Activated CD8-positive, alpha-beta T cell treated with anti-CD3 and anti-CD28 coated beads, Interleukin-2, amount 10 ng/mL, durations not matched to agents 7 days and 5 days (primary cell): Measurements from ENCODE around the gene SESTD1. TPM values are rescaled to one million over a fixed set of nuclear protein-coding genes. Genes with fewer than 3 reads are reported as not detected.
"Not testable (repeated sequence)": the region's sequence is repeated elsewhere in the genome, so short reads cannot be mapped to it uniquely, and the experiment has no call there.

Experiments
- ATAC-seq: fragments of 150-1000 bp; cut with Tn5 transposase; one replicate; pipeline ENCODE4 v1.10.0; 2021; ENCODE audit warnings: moderate library complexity
- CTCF ChIA-PET: fragments of 350-600 bp; sonication (Branson Sonifier 250); formaldehyde crosslinking; loops from one replicate; lab custom pipeline; 2021; ENCODE audit warnings: antibody characterized with exemption; lab: Charles Lee
- POLR2A ChIA-PET: fragments of 350-600 bp; sonication (Branson Sonifier 250); formaldehyde crosslinking; loops from one replicate; lab custom pipeline; 2021; ENCODE audit warnings: antibody characterized with exemption; lab: Charles Lee
- DNase-seq: peaks from one replicate; pipeline ENCODE4 v3.0.0-alpha.2; 2020
- H3K27ac Mint-ChIP-seq: one replicate; pipeline ENCODE4 v1.8.0; 2021; ENCODE audit warnings: mild to moderate bottlenecking, mixed read lengths
- H3K27me3 Mint-ChIP-seq: one replicate; pipeline ENCODE4 v1.8.0; 2021; ENCODE audit warnings: low read depth, mixed read lengths
- H3K36me3 Mint-ChIP-seq: one replicate; pipeline ENCODE4 v1.8.0; 2021; ENCODE audit warnings: low read depth, mixed read lengths
- H3K4me1 Mint-ChIP-seq: one replicate; pipeline ENCODE4 v1.8.0; 2021; ENCODE audit warnings: low read depth, mixed read lengths
- H3K4me3 Mint-ChIP-seq: one replicate; pipeline ENCODE4 v1.8.0; 2021; ENCODE audit warnings: mild to moderate bottlenecking, mixed read lengths
- H3K9me3 Mint-ChIP-seq: one replicate; pipeline ENCODE4 v1.8.0; 2022; ENCODE audit warnings: mixed read lengths; ENCODE audit not compliant: insufficient read depth
- total RNA-seq, 2 experiments: library from RNA; stranded (reverse); gene quantifications; one replicate each; pipeline ENCODE4 v1.2.3, GENCODE V29; 2021

Gene SESTD1
- total RNA-seq, 2 experiments from 2014 or later, result 15.4 to 15.7 TPM

DNA sequence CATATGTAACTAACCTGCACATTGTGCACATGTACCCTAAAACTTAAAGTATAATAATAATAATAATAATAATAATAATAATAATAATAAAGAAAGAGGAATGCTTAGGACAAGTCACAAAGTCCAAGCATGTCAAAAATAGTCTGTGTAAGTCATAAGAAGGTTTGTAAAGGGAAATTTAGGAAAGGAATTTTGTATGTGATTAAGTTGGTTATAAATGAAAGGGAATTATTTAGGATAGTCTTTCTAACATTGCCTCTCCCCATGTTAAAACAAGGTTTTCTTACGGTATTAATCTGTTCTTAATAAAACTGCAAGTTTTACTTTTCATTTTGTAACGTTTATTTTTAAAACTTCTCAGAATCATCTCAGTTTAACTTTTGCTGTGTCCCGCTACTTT, 62.8 kb downstream of the SESTD1 start:
- Mint-ChIP-seq H3K4me1 (no peaks in the 10 kb centered on the region), H3K36me3 (peaks cover 7% of the 10 kb centered on the region), H3K9me3 (peaks cover 18% of the 10 kb centered on the region), H3K27me3 (no peaks in the 10 kb centered on the region), H3K27ac (no peak overlapping the region), H3K4me3 (no peak overlapping the region)
- DNase-seq (no peak), ATAC-seq (no peak)
- ChIA-PET POLR2A (no interaction called here), CTCF (no interaction called here)

DNA sequence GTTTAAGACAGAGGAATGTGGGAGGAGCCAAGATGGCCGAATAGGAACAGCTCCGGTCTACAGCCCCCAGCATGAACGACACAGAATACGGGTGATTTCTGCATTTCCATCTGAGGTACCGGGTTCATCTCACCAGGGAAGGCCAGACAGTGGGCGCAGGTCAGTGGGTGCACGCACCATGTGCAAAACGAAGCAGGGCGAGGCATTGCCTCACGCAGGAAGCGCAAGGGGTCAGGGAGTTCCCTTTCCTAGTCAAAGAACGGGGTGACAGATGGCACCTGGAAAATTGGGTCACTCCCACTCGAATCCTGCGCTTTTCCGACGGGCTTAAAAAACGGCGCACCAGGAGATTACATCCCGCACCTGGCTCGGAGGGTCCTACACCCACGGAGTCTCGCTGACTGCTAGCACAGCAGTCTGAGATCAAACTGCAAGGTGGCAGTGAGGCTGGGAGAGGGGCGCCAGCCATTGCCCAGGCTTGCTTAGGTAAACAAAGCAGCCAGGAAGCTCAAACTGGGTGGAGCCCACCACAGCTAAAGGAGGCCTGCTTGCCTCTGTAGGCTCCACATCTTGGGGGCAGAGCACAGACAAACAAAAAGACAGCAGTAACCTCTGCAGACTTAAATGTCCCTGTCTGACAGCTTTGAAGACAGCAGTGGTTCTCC, 68.6 kb downstream of the SESTD1 start:
- DNase-seq, H3K9me3 Mint-ChIP-seq, H3K4me3 Mint-ChIP-seq, CTCF ChIA-PET, H3K4me1 Mint-ChIP-seq, POLR2A ChIA-PET, ATAC-seq, H3K36me3 Mint-ChIP-seq, H3K27ac Mint-ChIP-seq, H3K27me3 Mint-ChIP-seq: not testable (repeated sequence)

DNA sequence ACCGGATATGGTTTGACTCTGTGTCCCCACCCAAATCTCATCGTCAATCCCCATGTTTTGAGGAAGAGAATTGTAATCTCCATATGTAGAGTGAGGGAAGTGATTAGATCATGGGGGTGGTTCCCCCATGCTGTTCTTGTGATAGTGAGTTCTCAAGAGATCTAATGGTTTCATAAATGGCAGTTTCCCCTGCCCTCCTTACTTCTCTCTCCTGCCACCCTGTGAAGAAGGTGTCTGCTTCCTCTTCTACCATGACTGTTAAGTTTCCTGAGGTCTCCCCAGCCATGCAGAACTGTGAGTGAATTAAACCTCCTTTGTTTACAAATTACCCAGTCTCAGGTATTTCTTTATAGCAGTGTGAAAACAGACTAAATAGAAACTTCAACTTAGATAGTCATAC, 69.5 kb downstream of the SESTD1 start:
- no peaks in the 10 kb centered on the region for H3K4me1 Mint-ChIP-seq
- no peak overlapping the region for H3K4me3 Mint-ChIP-seq
- DNase-seq (no peak), ATAC-seq (no peak)
- peaks cover 8% of the 10 kb centered on the region for H3K9me3 Mint-ChIP-seq
- no peak overlapping the region for H3K27ac Mint-ChIP-seq
- H3K27me3 Mint-ChIP-seq, result no peaks in the 10 kb centered on the region
- ChIA-PET CTCF (no interaction called here), POLR2A (no interaction called here)
- H3K36me3 Mint-ChIP-seq, result peaks cover 3% of the 10 kb centered on the region

DNA sequence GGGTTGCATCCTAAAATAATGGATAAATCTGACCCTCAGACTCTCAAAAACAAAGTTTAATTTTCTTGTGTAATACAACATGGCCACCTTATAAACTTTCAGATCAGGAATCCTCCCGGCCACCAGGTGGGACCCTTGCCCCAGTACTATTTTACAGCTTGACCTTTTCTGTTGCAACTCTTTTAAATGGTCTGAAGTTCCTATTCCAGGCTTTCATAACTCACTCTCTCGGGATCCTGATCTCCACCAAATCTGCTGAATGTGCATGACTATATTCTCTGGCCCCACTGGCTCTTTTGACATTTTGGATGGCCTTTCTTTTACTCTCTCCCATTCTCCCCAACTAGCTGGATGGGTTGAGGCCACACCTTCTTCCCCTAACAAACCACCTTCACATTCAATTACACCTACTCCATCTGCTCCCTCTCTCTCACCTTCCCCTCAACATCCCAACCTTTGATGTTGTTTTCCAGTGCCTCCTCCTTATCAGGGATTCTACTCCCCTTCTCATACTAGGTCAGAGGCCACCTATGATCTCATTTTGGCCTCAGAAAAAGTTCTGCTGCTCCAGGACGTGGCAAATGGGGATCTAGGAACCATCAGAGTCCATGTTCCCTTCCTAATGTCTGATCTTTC, 70.8 kb downstream of the SESTD1 start:
- no peaks in the 10 kb centered on the region for H3K4me1 Mint-ChIP-seq
- no peaks in the 10 kb centered on the region for H3K27me3 Mint-ChIP-seq
- peaks cover 4% of the 10 kb centered on the region for H3K36me3 Mint-ChIP-seq
- ATAC-seq, result no peak
- POLR2A ChIA-PET, result no interaction called here
- H3K27ac Mint-ChIP-seq, result no peak overlapping the region
- H3K4me3 Mint-ChIP-seq, result no peak overlapping the region
- no peak for DNase-seq
- H3K9me3 Mint-ChIP-seq, result peaks cover 8% of the 10 kb centered on the region
- CTCF ChIA-PET, result no interaction called here

DNA sequence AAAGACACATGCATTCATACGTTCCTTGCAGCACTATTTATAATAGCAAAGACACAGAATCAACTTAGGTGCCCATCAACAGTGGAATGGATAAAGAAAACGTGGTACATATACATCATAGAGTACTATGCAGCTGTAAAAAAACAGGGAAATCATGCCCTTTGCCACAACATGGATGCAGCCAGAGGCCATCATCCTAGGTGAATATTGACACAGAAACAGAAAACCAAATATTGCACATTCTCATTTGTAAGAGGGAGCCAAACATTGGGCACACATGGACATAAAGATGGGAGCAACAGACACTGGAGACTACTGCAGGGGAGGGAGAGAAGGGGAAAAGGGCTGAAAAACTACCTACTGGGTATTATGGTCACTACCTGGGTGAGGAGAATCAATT, 73.5 kb downstream of the SESTD1 start:
- H3K9me3 Mint-ChIP-seq, result peaks cover 8% of the 10 kb centered on the region
- H3K36me3 Mint-ChIP-seq, result peaks cover 10% of the 10 kb centered on the region
- no peak overlapping the region for H3K4me3 Mint-ChIP-seq
- no peaks in the 10 kb centered on the region for H3K27me3 Mint-ChIP-seq
- no peak for DNase-seq
- no peak overlapping the region for H3K27ac Mint-ChIP-seq
- CTCF ChIA-PET, result no interaction called here
- ATAC-seq, result no peak
- H3K4me1 Mint-ChIP-seq, result no peaks in the 10 kb centered on the region
- POLR2A ChIA-PET, result no interaction called here

DNA sequence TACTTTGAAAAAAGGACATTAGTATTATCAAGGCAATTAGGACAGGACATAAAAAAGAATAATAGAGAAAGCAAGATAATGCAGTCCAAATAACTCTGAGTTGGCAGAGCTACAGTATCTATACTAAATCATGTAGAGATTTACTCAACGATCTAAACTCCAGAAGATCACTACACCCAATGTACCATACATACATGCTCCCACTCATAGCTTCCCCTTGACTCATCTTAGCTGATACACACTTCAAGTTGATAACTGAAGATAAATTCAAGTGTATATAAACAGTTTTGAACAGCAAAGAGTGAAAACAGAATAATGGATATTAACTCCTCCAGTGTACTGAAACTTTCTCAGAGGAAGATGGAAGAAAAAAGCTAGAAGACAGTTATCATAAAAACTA, 78.5 kb downstream of the SESTD1 start:
- no peaks in the 10 kb centered on the region for H3K4me1 Mint-ChIP-seq
- H3K27me3 Mint-ChIP-seq, result no peaks in the 10 kb centered on the region
- no peaks in the 10 kb centered on the region for H3K9me3 Mint-ChIP-seq
- DNase-seq, result no peak
- ChIA-PET CTCF (no interaction called here), POLR2A (no interaction called here)
- ATAC-seq, result no peak
- H3K4me3 Mint-ChIP-seq, result no peak overlapping the region
- no peak overlapping the region for H3K27ac Mint-ChIP-seq
- peaks cover 8% of the 10 kb centered on the region for H3K36me3 Mint-ChIP-seq

DNA sequence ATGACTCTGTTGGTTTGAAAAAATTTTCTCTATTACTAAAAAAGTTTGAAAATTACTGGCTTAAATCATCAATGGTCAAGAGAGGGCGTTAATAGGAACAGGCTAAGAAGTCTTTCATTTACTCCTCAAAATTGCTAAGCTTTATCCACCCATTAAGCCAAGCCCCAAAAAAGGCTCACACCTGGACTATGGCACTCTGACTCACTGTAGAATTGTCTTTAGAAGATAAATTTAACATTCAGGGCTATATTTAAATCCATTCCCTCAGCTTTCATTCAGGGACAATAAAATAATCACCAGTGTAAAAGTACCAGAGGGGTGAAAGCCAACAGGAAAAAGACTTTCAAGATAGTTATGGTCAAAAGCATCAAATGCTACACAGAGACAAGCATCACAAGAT, 80.0 kb downstream of the SESTD1 start:
- Mint-ChIP-seq H3K9me3 (no peaks in the 10 kb centered on the region), H3K4me3 (no peak overlapping the region), H3K27ac (no peak overlapping the region), H3K27me3 (no peaks in the 10 kb centered on the region), H3K36me3 (peaks cover 6% of the 10 kb centered on the region), H3K4me1 (no peaks in the 10 kb centered on the region)
- ChIA-PET POLR2A (no interaction called here), CTCF (no interaction called here)
- no peak for ATAC-seq
- no peak for DNase-seq

DNA sequence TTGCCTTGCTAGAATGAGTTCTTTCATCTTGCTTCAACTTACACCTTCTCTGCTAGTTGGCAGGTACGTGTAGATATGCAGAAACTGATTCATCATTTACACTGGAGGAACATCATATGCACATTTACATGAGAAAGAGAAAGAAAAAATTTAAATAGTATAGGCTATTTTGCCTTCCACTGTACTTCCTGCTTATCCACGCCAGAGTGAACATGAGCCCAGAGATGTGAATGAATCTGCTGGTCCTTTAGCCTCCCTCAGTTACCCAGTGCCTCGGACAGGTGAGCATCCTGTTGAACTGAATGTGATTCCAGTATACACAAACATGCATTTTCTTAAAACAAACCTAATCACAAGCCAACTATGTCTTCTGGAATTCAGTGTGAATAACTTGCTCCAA, 83.6 kb downstream of the SESTD1 start:
- H3K4me3 Mint-ChIP-seq, result no peak overlapping the region
- no peaks in the 10 kb centered on the region for H3K4me1 Mint-ChIP-seq
- no peak overlapping the region for H3K27ac Mint-ChIP-seq

DNA sequence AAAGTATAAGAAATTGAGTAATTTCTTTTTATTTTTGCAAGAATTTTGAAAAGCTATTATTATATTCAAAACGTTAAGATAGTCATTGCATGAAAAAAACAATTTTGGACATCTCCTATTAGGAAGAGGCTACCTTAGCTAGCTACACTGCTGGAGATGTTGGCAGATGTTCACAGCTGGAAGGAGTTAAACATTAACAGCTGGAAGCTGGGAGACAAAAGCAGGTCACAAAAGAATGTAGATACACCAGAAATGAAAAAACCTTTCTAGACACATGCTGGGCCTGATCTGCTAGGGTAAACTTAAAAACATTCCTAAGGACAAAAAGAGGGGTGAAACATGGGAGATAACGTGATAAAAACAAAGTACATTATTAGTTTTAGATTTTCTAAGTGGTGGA, 84.4 kb downstream of the SESTD1 start:
- no peaks in the 10 kb centered on the region for H3K4me1 Mint-ChIP-seq
- POLR2A ChIA-PET, result no interaction called here
- no peaks in the 10 kb centered on the region for H3K9me3 Mint-ChIP-seq
- no peak for ATAC-seq
- no peak overlapping the region for H3K4me3 Mint-ChIP-seq
- no peaks in the 10 kb centered on the region for H3K27me3 Mint-ChIP-seq
- DNase-seq, result no peak
- H3K36me3 Mint-ChIP-seq, result no peaks in the 10 kb centered on the region
- CTCF ChIA-PET, result no interaction called here
- H3K27ac Mint-ChIP-seq, result no peak overlapping the region

More for the DNA sequence above, 83.6 kb downstream of the SESTD1 start:
- POLR2A ChIA-PET, result no interaction called here
- no peak for ATAC-seq
- Mint-ChIP-seq H3K36me3 (no peaks in the 10 kb centered on the region), H3K9me3 (no peaks in the 10 kb centered on the region), H3K27me3 (no peaks in the 10 kb centered on the region)
- CTCF ChIA-PET, result no interaction called here
- no peak for DNase-seq

DNA sequence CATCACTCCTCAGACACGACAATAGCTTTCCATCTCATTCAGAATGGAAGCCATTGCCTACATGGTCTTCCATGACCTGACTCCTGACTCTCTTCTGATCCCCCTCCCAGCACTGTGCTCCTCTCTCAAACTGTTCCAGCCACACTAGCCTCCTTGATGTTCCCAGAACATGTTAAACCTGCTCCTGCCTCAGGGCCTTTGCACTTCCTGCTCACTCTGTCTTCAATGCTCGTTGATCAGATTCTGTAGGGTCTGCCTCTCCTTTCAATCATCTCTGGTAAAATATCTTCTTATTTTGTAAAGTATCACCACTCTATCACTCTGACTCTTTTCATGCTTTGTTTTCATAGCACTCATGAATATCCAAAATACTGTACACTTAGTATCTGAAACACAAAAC, 84.9 kb downstream of the SESTD1 start:
- DNase-seq (no peak), ATAC-seq (no peak)
- CTCF ChIA-PET, result no interaction called here
- H3K27ac Mint-ChIP-seq, result no peak overlapping the region
- no peaks in the 10 kb centered on the region for H3K27me3 Mint-ChIP-seq
- POLR2A ChIA-PET, result no interaction called here
- H3K9me3 Mint-ChIP-seq, result no peaks in the 10 kb centered on the region
- H3K4me3 Mint-ChIP-seq, result no peak overlapping the region
- H3K36me3 Mint-ChIP-seq, result no peaks in the 10 kb centered on the region
- H3K4me1 Mint-ChIP-seq, result no peaks in the 10 kb centered on the region

DNA sequence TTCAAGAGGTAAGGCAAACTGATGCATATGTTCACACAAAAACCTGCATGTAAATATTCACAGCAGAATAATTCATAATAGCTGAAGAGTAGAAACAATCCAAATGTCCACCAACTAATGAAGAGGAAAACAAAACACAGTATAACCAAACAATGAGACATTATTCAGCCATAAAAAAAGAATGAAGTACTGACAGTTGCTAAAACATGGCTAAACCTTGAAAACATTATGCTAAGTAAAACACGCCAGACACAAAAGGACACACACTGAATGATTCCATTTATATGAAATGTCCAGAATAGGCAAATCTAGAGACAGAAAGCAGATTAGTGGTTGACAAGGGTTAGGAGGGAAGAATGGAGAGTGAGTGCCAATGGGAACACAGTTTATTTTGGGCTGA, 86.9 kb downstream of the SESTD1 start:
- ATAC-seq (no peak), DNase-seq (no peak)
- no peaks in the 10 kb centered on the region for H3K36me3 Mint-ChIP-seq
- POLR2A ChIA-PET, result no interaction called here
- H3K4me3 Mint-ChIP-seq, result no peak overlapping the region
- no peaks in the 10 kb centered on the region for H3K4me1 Mint-ChIP-seq
- H3K27ac Mint-ChIP-seq, result no peak overlapping the region
- H3K9me3 Mint-ChIP-seq, result no peaks in the 10 kb centered on the region
- no peaks in the 10 kb centered on the region for H3K27me3 Mint-ChIP-seq
- CTCF ChIA-PET, result no interaction called here

DNA sequence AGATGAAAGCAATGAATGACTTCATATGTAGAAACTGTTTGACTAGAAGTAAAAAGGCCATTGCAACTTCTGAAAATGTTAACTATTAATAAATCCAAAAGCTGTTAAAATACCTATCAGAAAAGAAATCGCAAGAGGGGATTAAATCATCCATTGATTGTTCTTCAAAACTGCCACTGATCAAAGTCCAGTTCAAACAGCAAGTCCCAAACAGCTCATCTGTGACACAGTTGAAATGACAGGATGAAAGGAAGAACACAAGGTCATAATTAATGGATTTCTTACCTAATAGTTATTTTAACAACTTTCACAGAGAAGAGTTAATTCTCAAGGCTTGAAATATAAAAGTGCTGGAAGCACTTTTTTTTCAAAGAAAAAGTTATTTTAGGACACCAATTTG, 90.4 kb downstream of the SESTD1 start:
- Mint-ChIP-seq H3K9me3 (no peaks in the 10 kb centered on the region), H3K4me1 (no peaks in the 10 kb centered on the region), H3K27me3 (no peaks in the 10 kb centered on the region), H3K36me3 (peaks cover 2% of the 10 kb centered on the region), H3K4me3 (no peak overlapping the region), H3K27ac (no peak overlapping the region)
- CTCF ChIA-PET, result interaction anchor here (1.1 kb wide), 1 partner anchor 8 kb away, joined by 3 read pairs; no protein-coding TSS in a partner anchor
- no peak for DNase-seq
- POLR2A ChIA-PET, result no interaction called here
- ATAC-seq, result no peak
